SK-N-SH treated with all-trans-retinoic acid at 6 μM for 48 hours (cell line): ENCODE measurements around the gene CLMN.

ENCODE experiments used
- ARNTL ChIP-seq: fragments of 450-650 bp; formaldehyde crosslinking; IDR thresholded peaks from 2 replicates; pipeline ENCODE4 v1.5.0; 2020; ENCODE audit warnings: low read depth, mild to moderate bottlenecking, moderate library complexity, borderline replicate concordance
- CREB5 ChIP-seq: fragments of 250-450 bp; sonication (Bioruptor Pico); IDR thresholded peaks from 2 replicates; pipeline ENCODE4 v1.5.1; 2020; ENCODE audit warnings: low read depth, mild to moderate bottlenecking, moderate library complexity
- GLIS3 ChIP-seq: fragments of 250-450 bp; sonication (Bioruptor Pico); IDR thresholded peaks from 2 replicates; pipeline ENCODE4 v1.5.0; 2020; ENCODE audit warnings: mild to moderate bottlenecking, moderate library complexity
- OSR1 ChIP-seq: fragments of 250-450 bp; sonication (Bioruptor Pico); IDR thresholded peaks from 2 replicates; pipeline ENCODE4 v1.8.0; 2022; ENCODE audit warnings: moderate library complexity, mild to moderate bottlenecking, inconsistent platforms
- PATZ1 ChIP-seq: fragments of 250-450 bp; sonication (Bioruptor Pico); IDR thresholded peaks from 2 replicates; pipeline ENCODE4 v1.8.0; 2020; ENCODE audit warnings: mild to moderate bottlenecking, moderate library complexity, borderline replicate concordance
- RARB ChIP-seq: fragments of 250-450 bp; sonication (Bioruptor Pico); IDR thresholded peaks from 2 replicates; pipeline ENCODE4 v1.8.0; 2021; ENCODE audit warnings: mild to moderate bottlenecking, moderate library complexity
- SNAI2 ChIP-seq: fragments of 250-450 bp; sonication (Bioruptor Pico); IDR thresholded peaks from 2 replicates; pipeline ENCODE4 v1.5.0; 2020; ENCODE audit warnings: mild to moderate bottlenecking, moderate library complexity
- ZC3H10 ChIP-seq: fragments of 250-450 bp; sonication (Bioruptor Pico); IDR thresholded peaks from 2 replicates; pipeline ENCODE4 v1.5.1; 2021; ENCODE audit warnings: mild to moderate bottlenecking, moderate library complexity
- ZFP30 ChIP-seq: fragments of 450-650 bp; formaldehyde crosslinking; IDR thresholded peaks from 2 replicates; pipeline ENCODE4 v1.5.0; 2022; ENCODE audit warnings: mild to moderate bottlenecking, moderate library complexity
- ZNF70 ChIP-seq: fragments of 450-650 bp; formaldehyde crosslinking; IDR thresholded peaks from 2 replicates; pipeline ENCODE4 v1.5.0; 2020; ENCODE audit warnings: mild to moderate bottlenecking, moderate library complexity
- ZNF8 ChIP-seq: fragments of 450-650 bp; formaldehyde crosslinking; IDR thresholded peaks from 2 replicates; pipeline ENCODE4 v1.5.0; 2020; ENCODE audit warnings: mild to moderate bottlenecking, moderate library complexity

GRCh38 chr14:95136631-95137030 lies 183.1 kb downstream of the CLMN start:
- no peak for TF ChIP-seq ZNF8
- no peak for TF ChIP-seq CREB5 (CRISPR knock-in tag)
- no peak for TF ChIP-seq RARB
- TF ChIP-seq ZC3H10, result no peak
- no peak for TF ChIP-seq PATZ1
- TF ChIP-seq ZNF70 (CRISPR knock-in tag), result no peak
- no peak for TF ChIP-seq ARNTL
- no peak for TF ChIP-seq OSR1
- no peak for TF ChIP-seq SNAI2 (CRISPR knock-in tag)
- TF ChIP-seq ZFP30 (CRISPR knock-in tag), result no peak
- TF ChIP-seq GLIS3, result no peak
